GM19455 (cell line): ENCODE data around the gene SPATA20.

Experiments used
- ATAC-seq: cut with Tn5 transposase; IDR thresholded peaks from one replicate; pipeline ENCODE4 v1.9.1; 2021; ENCODE audit not compliant: unreplicated experiment

SPATA20 gene

GRCh38 chr17:50538549-50539410 lies 8.2 kb upstream of the SPATA20 start:
- ATAC-seq: no peak

- ATAC-seq: no peak
These were observed 7.0 kb upstream of the SPATA20 start for GRCh38 chr17:50539762-50540559.

GRCh38 chr17:50540560-50541401 lies 6.2 kb upstream of the SPATA20 start:
- no peak for ATAC-seq

GRCh38 chr17:50541402-50541715 lies 5.6 kb upstream of the SPATA20 start:
- no peak for ATAC-seq

GRCh38 chr17:50541716-50542688 lies 5.0 kb upstream of the SPATA20 start:
- ATAC-seq: peak; percentile 76

GRCh38 chr17:50542795-50543774 lies 3.9 kb upstream of the SPATA20 start:
- no peak for ATAC-seq

- ATAC-seq: no peak
These were observed 2.5 kb upstream of the SPATA20 start for GRCh38 chr17:50544516-50544915.

GRCh38 chr17:50545311-50545710 lies 1.7 kb upstream of the SPATA20 start:
- ATAC-seq: no peak

GRCh38 chr17:50546701-50547034 lies 306 bp upstream of the SPATA20 start:
- ATAC-seq: no peak

- ATAC-seq: no peak
These were observed 736 bp downstream of the SPATA20 start for GRCh38 chr17:50547736-50548083.

- no peak for ATAC-seq
These were observed 1.9 kb downstream of the SPATA20 start for GRCh38 chr17:50548831-50549230.

- no peak for ATAC-seq
These were observed 2.4 kb downstream of the SPATA20 start for GRCh38 chr17:50549256-50549941.

GRCh38 chr17:50549969-50550368 lies 3.0 kb downstream of the SPATA20 start:
- no peak for ATAC-seq

GRCh38 chr17:50550661-50551432 lies 3.9 kb downstream of the SPATA20 start:
- no peak for ATAC-seq

- ATAC-seq: no peak
These were observed 4.5 kb downstream of the SPATA20 start for GRCh38 chr17:50551433-50551815.

- ATAC-seq: no peak
These were observed 4.9 kb downstream of the SPATA20 start for GRCh38 chr17:50551884-50552283.

GRCh38 chr17:50554201-50554600 lies 7.2 kb downstream of the SPATA20 start:
- no peak for ATAC-seq

GRCh38 chr17:50556803-50557202 lies 9.8 kb downstream of the SPATA20 start:
- no peak for ATAC-seq
